ENCODE measurements around the gene RPEL1.
"Not testable (repeated sequence)": the region's sequence is repeated elsewhere in the genome, so short reads cannot be mapped to it uniquely, and the experiment has no call there.

The RPEL1 gene

DNA sequence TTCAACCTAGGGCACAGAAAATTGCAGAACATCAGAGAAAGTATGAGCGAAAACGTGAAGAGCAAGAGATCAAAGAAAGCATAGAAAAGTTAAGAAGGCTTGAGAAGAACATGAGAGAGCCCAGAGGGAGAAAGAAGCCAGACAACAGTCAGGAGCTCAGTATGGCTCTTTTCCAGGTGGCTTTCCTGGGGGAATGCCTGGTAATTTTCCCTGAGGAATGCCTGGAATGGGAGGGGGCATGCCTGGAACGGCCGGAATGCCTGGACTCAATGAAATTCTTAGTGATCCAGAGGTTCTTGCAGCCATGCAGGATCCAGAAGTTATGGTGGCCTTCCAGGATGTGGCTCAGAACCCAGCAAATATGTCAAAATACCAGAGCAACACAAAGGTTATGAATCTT, 29.3 kb upstream of the RPEL1 start:
- not testable (repeated sequence) for ATAC-seq; H3K36me3 Mint-ChIP-seq (ENCODE audit: low read depth); DNase-seq; H3K4me3 Mint-ChIP-seq; H3K27ac Mint-ChIP-seq; H3K27me3 Mint-ChIP-seq; H3K4me1 Mint-ChIP-seq
- peaks cover 12% of the 10 kb centered on the region for H3K9me3 Mint-ChIP-seq

DNA sequence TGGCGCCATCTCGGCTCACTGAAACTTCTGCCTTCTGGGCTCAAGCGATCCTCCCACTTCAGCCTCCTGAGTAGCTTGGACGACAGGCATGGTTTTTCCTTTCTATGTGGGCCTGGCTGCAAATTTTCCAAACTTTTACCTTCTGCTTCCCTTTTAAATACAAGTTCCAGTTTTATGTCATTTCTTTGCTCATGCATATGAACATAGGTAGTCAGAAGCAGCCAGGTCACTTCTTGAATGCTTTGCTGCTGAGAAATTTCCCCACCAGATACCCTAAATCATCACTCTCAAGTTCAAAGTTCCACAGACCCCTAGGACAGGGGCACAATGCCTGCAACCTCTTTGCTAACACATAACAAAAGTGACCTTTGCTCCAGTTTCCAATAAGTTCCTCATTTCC, 21.6 kb upstream of the RPEL1 start:
- Mint-ChIP-seq H3K27me3 (no peaks in the 10 kb centered on the region), H3K36me3 (ENCODE audit: low read depth) (no peaks in the 10 kb centered on the region), H3K4me1 (no peaks in the 10 kb centered on the region), H3K27ac (no peak overlapping the region), H3K9me3 (peaks cover 15% of the 10 kb centered on the region), H3K4me3 (no peak overlapping the region)
- ATAC-seq, result no peak
- no peak for DNase-seq

DNA sequence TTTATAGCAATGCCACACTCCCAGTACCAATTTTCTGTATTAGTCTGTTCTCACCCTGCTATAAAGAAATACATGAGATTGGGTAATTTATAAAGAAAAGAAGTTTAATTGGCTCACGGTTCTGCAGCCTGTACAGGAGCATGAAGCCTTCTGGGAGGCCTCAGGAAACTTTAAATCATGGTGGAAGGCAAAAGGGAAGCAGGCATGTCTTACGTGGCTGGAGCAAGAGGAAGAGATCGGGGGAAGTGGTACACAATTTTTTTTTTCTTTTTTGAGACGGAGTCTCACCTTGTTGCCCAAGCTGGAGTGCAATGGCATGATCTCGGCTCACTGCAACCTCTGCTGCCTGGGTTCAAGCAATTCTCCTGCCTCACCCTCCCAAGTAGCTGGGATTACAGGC, 21.0 kb upstream of the RPEL1 start:
- not testable (repeated sequence) for H3K4me1 Mint-ChIP-seq; H3K27ac Mint-ChIP-seq; H3K4me3 Mint-ChIP-seq; H3K27me3 Mint-ChIP-seq; H3K36me3 Mint-ChIP-seq (ENCODE audit: low read depth); ATAC-seq; DNase-seq
- H3K9me3 Mint-ChIP-seq, result peaks cover 15% of the 10 kb centered on the region

DNA sequence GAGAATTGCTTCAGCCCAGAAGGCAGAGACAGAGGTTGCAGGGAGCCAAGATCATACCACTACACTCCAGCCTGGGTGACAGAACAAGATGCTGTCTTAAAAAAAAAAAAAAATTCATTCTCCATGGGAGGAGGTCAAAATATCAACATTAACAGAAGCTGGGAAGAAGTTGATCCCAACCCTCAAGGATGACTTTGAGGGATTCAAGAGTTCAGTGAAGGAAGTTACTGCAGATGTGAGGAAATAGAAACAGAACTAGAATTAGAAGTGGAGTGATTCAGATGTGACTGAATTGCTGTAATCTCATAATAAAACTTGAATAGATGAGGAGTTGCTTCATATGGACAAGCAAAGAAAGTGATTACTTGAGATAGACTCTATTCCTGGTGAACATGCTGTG, 19.7 kb upstream of the RPEL1 start:
- no peak overlapping the region for H3K27ac Mint-ChIP-seq

DNA sequence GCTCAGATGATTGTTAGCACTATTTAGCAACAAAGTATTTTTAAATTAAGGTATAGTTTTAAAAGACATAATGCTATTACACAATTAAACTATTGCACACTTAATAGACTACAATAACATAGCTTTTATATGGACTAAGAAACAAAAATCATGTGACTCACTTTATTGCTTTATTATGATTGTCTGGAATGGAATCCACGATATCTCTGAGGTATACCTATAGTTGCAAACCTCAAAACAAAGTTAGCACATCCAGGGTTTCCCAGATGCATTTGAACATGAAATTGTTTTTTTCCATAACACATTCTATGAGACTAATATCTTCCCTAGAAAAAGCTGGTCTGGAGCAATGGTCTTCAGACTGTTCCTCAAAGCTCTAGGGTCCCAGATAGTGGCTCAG, 18.3 kb upstream of the RPEL1 start:
- Mint-ChIP-seq H3K27me3 (no peaks in the 10 kb centered on the region), H3K4me3 (no peak overlapping the region), H3K9me3 (peaks cover 12% of the 10 kb centered on the region), H3K36me3 (ENCODE audit: low read depth) (no peaks in the 10 kb centered on the region), H3K4me1 (no peaks in the 10 kb centered on the region), H3K27ac (no peak overlapping the region)
- no peak for DNase-seq
- no peak for ATAC-seq

More for the DNA sequence above, 19.7 kb upstream of the RPEL1 start:
- no peaks in the 10 kb centered on the region for H3K36me3 Mint-ChIP-seq (ENCODE audit: low read depth)
- ATAC-seq (no peak), DNase-seq (no peak)
- no peaks in the 10 kb centered on the region for H3K27me3 Mint-ChIP-seq
- H3K4me3 Mint-ChIP-seq, result no peak overlapping the region
- H3K4me1 Mint-ChIP-seq, result no peaks in the 10 kb centered on the region
- H3K9me3 Mint-ChIP-seq, result peaks cover 15% of the 10 kb centered on the region

DNA sequence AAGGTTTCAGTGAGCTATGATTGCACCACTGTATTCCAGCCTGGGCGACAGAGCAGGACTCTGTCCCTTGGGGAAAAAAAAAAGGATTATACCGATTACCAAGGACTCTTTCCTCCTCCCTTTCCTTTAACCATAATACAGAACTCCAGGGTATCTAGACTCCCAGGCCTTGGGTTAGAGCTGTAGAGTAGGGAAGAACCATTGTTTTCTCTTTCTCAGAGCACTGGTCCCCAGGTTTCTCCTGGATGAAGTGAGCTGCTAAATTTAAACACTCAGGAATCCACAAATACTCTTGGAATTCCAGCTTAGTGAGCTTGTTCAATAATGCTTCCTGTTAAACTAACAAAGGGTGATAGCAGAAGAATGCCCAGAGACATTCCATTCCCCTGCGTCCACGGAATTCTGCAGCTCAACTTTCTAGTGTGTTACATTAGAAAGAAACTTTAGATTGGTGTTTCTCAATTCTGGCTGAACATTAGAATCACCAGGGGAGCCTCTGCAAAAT, 14.6 kb upstream of the RPEL1 start:
- DNase-seq (no peak), ATAC-seq (no peak)
- Mint-ChIP-seq H3K27me3 (no peaks in the 10 kb centered on the region), H3K36me3 (ENCODE audit: low read depth) (no peaks in the 10 kb centered on the region), H3K4me1 (no peaks in the 10 kb centered on the region), H3K27ac (no peak overlapping the region), H3K4me3 (no peak overlapping the region), H3K9me3 (no peaks in the 10 kb centered on the region)

DNA sequence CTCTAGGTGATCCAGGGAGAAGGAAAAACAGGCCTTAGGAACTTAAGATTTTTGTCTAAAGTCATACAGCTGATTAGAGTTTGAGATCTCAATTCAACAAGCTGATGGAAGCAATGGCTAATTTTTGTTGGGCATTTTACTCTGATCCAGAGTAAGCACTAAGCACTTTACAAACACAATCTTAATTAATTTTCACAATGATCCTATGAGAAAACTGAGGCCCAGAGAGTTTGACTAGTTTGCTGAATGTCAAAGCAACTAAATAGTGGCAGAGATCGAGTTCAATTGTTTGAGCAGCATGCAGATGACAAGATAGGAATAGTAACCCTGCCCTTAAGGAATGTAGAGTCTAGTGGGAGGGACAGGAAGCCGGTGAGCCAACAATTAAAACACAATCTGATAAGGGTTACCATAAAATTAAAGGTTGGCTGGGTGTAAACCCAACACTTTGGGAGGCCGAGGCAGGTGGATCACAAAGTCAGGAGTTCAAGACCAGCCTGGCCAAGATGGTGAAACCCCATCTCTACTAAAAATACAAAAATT, 13.5 kb upstream of the RPEL1 start:
- no peaks in the 10 kb centered on the region for H3K9me3 Mint-ChIP-seq
- no peaks in the 10 kb centered on the region for H3K4me1 Mint-ChIP-seq
- ATAC-seq (no peak), DNase-seq (no peak)
- no peak overlapping the region for H3K27ac Mint-ChIP-seq
- H3K36me3 Mint-ChIP-seq (ENCODE audit: low read depth), result no peaks in the 10 kb centered on the region
- H3K27me3 Mint-ChIP-seq, result no peaks in the 10 kb centered on the region
- H3K4me3 Mint-ChIP-seq, result no peak overlapping the region

DNA sequence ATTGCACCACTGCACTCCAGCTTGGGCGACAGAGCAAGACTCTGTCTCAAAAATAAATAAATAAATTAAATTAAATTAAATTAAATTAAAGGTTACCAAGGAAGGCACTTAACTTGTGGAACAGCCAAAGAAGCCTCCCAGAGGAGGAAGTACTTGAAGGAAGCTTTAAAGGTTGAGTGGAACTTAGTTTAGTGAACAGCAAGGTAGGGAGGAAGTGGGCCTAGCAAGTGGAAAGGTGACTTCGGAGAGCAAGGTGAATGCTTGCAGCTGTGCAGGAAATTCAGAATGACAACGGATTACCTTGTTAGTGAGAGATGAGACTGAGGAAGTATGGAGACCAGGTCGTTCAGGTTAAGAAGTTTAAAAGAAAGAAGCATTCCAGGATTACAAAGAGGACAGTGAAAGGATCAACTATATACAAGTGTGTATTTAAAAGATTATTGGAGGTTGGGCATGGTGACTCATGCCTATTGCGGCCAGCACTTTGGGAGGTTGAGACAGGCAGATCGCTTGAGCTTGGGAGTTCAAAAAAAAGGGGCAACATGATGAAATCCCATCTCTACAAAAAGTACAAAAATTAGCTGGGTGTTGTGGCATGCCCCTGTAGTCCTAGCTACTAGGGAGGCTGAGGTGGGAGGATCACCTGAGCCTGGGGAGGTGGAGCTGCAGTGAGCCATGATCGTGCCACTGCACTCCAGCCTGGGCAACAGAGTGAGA, 12.8 kb upstream of the RPEL1 start:
- no peak for DNase-seq
- no peak for ATAC-seq
- no peak overlapping the region for H3K4me3 Mint-ChIP-seq
- H3K27me3 Mint-ChIP-seq, result no peaks in the 10 kb centered on the region
- H3K27ac Mint-ChIP-seq, result no peak overlapping the region
- no peaks in the 10 kb centered on the region for H3K36me3 Mint-ChIP-seq (ENCODE audit: low read depth)
- H3K4me1 Mint-ChIP-seq, result no peaks in the 10 kb centered on the region
- no peaks in the 10 kb centered on the region for H3K9me3 Mint-ChIP-seq

DNA sequence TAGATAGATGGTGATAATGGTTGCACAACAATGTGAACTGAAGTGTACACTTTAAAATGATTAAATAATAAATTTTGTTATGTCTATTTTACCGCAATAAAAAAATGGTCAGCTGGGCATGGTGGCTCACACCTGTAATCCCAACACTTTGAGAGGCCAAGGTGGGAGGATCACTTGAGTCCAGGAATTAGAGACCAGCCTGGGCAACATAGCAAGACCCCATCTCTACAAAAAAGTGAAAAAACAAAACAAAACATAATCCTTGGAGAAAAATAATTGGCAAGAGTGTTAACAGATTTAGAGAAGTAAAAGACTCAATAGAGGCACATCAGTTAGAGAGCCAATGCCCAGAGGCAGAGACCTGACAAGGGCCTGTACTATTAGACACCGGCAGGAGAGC, 9.9 kb upstream of the RPEL1 start:
- Mint-ChIP-seq H3K4me3 (no peak overlapping the region), H3K36me3 (ENCODE audit: low read depth) (no peaks in the 10 kb centered on the region), H3K9me3 (no peaks in the 10 kb centered on the region), H3K4me1 (peaks cover 7% of the 10 kb centered on the region), H3K27me3 (no peaks in the 10 kb centered on the region), H3K27ac (no peak overlapping the region)
- DNase-seq (no peak), ATAC-seq (no peak)

DNA sequence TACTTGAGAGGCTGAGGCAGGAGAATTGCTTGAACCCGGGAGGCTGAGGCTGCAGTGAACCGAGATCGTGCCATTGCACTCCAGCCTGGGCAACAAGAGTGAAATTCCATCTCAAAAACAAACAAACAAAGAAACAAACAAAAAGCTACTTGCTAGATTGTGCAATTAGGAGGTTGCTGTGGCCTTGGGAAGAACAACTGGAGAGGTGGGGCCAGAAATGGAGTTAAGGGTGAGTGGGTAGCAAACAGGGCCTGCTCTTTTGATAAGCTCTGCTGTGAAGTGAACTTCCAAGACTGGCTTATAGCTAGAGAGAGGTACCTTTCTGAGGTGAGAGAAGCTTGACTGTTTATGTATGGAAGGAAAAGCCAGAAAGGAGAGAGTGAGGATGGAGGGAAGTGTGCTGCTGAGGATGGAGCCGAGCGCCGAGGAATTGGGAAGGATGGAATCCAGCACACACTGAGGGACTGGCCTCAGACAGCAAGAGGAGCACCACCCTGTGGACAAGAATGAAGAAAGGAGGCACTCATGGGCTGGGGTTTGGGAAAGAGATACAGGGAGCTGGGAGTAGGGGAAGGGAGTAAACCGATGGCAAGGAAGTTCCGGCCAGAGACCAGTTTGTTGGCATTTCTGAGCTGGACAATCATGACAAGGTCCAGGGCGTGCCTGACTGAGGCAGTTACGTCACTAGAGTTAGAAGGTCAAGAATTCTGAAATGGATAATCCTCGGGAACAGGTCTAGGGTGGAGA, 7.0 kb upstream of the RPEL1 start:
- H3K9me3 Mint-ChIP-seq, result no peaks in the 10 kb centered on the region
- no peak overlapping the region for H3K4me3 Mint-ChIP-seq
- H3K27me3 Mint-ChIP-seq, result no peaks in the 10 kb centered on the region
- H3K36me3 Mint-ChIP-seq (ENCODE audit: low read depth), result no peaks in the 10 kb centered on the region
- DNase-seq (no peak), ATAC-seq (no peak)
- peaks cover 11% of the 10 kb centered on the region for H3K4me1 Mint-ChIP-seq
- no peak overlapping the region for H3K27ac Mint-ChIP-seq

DNA sequence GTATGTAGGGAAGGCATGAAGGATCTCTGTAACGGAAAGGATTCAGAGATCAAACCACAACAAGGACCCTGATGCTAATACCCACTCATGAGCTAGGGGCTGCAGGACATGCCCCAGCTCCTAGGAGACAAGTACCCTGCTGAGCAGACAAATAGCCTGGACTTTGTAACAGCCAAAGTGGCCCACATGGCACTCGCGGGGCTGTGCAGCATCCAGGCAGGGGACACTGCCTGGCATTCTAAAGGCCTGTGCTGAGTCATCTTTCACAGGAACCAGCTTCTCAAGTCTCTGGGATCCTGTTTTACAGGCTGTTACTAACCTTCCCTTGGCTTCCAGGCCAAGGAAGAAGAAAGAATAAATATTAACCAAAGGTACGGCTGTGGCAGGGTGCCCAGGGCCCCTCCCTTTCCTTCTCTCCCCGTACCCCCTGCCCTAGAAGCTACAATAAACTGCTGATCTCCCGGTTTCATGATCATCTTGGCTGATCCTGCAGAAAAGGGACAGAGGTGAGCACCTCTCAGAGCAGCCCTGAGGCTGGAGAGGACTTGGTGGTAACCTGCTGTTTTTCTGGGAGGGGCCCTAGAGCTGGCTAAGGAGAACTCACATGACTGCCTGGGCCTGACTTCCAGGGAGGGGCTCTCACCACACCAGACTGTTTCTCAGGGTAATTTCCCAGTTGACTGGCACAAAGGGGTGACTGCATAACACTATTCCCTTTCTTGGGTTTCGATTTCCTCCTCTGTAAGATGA, 4.2 kb upstream of the RPEL1 start:
- peaks cover 3% of the 10 kb centered on the region for H3K27me3 Mint-ChIP-seq
- H3K4me1 Mint-ChIP-seq, result peaks cover 13% of the 10 kb centered on the region
- no peaks in the 10 kb centered on the region for H3K36me3 Mint-ChIP-seq (ENCODE audit: low read depth)
- no peak for DNase-seq
- no peaks in the 10 kb centered on the region for H3K9me3 Mint-ChIP-seq
- peak overlapping the region; percentile 69 for H3K27ac Mint-ChIP-seq
- H3K4me3 Mint-ChIP-seq, result no peak overlapping the region
- peak; percentile 35 for ATAC-seq

DNA sequence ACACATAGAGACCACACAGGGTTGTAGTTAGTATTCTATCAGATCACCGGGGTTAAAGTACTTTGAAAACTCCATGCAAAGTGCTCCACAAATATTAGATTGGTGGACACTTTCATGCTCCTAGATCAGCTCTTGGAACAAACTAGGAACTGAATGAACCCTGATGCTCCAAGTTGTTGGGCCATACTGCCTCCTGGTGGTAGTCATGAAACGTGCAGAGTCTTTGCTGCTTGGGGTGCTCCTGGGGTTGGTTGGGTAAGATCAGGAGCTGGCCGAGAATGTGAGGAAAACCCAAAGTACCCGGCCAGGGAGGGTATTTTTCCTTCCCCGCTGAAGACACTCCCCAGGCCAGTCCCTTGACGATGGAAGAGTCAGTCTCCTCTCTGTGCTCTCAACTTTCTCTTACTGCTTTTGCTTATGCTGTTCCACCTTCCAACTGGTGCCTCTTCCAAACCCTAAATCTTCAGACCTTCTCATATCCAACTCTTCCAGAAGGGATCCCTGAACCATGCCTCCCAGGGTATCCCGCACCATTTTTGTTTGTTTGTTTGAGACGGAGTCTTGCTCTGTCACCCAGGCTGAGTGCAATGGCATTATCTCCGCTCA, 918 bp upstream of the RPEL1 start:
- H3K36me3 Mint-ChIP-seq (ENCODE audit: low read depth), result no peaks in the 10 kb centered on the region
- peak; percentile 72 for ATAC-seq

DNA sequence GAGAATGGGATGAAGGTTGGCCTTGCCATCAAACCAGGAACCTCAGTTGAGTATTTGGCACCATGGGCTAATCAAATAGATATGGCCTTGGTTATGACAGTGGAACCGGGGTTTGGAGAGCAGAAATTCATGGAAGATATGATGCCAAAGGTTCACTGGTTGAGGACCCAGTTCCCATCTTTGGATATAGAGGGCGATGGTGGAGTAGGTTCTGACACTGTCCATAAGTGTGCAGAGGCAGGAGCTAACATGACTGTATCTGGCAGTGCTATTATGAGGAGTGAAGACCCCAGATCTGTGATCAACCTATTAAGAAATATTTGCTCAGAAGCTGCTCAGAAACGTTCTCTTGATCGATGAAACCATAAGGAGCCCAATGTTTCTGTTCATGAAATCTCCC, 637 bp downstream of the RPEL1 start:
- Mint-ChIP-seq H3K27ac (no peak overlapping the region), H3K4me1 (peaks cover 8% of the 10 kb centered on the region), H3K9me3 (peaks cover 3% of the 10 kb centered on the region), H3K4me3 (no peak overlapping the region), H3K27me3 (peaks cover 4% of the 10 kb centered on the region), H3K36me3 (ENCODE audit: low read depth) (no peaks in the 10 kb centered on the region)
- no peak for ATAC-seq
- DNase-seq, result no peak

More for the DNA sequence above, 918 bp upstream of the RPEL1 start:
- peaks cover 3% of the 10 kb centered on the region for H3K27me3 Mint-ChIP-seq
- H3K27ac Mint-ChIP-seq, result no peak overlapping the region
- peaks cover 13% of the 10 kb centered on the region for H3K4me1 Mint-ChIP-seq
- H3K4me3 Mint-ChIP-seq, result no peak overlapping the region
- H3K9me3 Mint-ChIP-seq, result no peaks in the 10 kb centered on the region
- DNase-seq, result peak; percentile 64

DNA sequence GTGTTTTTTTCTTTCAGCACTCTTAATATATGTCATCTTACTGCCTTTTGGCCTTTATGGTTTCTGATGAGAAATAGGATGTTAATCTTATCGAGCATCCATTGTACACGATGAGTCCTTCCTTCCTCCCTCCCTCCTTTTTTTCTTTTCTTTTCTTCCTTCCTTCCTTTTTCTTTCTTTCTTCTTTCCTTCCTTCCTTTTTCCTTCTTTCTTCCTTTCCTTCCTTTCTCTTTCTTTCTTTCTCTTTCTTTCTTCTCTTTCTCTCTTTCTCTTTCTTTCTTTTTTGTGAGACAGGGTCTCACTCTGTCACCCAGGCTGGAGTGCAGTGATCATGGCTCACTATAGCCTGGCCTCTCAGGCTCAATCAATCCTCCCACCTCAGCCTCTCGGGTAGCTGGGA, 8.4 kb downstream of the RPEL1 start:
- no peak overlapping the region for H3K27ac Mint-ChIP-seq
- peaks cover 2% of the 10 kb centered on the region for H3K36me3 Mint-ChIP-seq (ENCODE audit: low read depth)
- H3K27me3 Mint-ChIP-seq, result peaks cover 2% of the 10 kb centered on the region
- no peak for DNase-seq
- ATAC-seq, result no peak
- peaks cover 1% of the 10 kb centered on the region for H3K4me1 Mint-ChIP-seq
- no peak overlapping the region for H3K4me3 Mint-ChIP-seq
- H3K9me3 Mint-ChIP-seq, result peaks cover 8% of the 10 kb centered on the region

Measured in activated naive CD8-positive, alpha-beta T cell treated with anti-CD3 and anti-CD28 coated beads, Interleukin-2, amount 50 U/mL, for 24 hours (primary cell).